OCI-LY7 (cell line): Measurements from ENCODE around the gene IAH1.

ENCODE experiments used
- EZH2phosphoT487 ChIP-seq: fragments of 200-600 bp; sonication (generic); IDR thresholded peaks from 2 replicates; pipeline ENCODE4 v1.6.1; 2018; ENCODE audit warnings: low read depth, borderline replicate concordance, mild to moderate bottlenecking, mixed run types, antibody characterized with exemption, low read length, moderate library complexity, mixed read lengths
- TF ChIP-seq, protein P1 (sequence below): fragments of 200-600 bp; sonication (generic); conservative IDR thresholded peaks from 2 replicates; pipeline ENCODE4 v1.5.1; 2014; ENCODE audit warnings: mild to moderate bottlenecking, antibody characterized with exemption, low read length, moderate library complexity, mixed read lengths

DNA sequence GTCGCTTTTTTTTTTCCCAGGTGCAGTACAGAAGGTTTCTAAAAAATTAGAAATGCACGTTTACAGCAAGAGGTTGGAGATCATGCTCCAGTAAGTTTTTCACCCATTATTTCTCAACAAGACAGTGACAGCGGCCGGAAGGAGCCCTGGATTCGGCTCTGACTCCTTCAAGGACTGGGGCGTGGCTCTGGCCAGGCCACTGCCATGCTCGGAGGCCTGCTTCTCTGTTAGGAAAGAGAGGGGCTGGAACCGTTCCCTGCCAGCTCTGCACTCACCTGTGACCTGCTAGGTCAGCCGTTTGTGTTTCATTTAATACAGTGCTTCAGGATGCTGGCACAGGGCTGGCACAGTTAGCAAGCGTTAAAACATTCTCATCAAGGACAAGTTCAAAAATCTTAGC is 6.7 kb upstream of the IAH1 start:
- TF ChIP-seq, protein P1, sequence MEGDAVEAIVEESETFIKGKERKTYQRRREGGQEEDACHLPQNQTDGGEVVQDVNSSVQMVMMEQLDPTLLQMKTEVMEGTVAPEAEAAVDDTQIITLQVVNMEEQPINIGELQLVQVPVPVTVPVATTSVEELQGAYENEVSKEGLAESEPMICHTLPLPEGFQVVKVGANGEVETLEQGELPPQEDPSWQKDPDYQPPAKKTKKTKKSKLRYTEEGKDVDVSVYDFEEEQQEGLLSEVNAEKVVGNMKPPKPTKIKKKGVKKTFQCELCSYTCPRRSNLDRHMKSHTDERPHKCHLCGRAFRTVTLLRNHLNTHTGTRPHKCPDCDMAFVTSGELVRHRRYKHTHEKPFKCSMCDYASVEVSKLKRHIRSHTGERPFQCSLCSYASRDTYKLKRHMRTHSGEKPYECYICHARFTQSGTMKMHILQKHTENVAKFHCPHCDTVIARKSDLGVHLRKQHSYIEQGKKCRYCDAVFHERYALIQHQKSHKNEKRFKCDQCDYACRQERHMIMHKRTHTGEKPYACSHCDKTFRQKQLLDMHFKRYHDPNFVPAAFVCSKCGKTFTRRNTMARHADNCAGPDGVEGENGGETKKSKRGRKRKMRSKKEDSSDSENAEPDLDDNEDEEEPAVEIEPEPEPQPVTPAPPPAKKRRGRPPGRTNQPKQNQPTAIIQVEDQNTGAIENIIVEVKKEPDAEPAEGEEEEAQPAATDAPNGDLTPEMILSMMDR, result no peak
- TF ChIP-seq EZH2phosphoT487, result no peak
